Measurements from ENCODE around the gene TMEM229A.
"Not testable (repeated sequence)": the region's sequence is repeated elsewhere in the genome, so short reads cannot be mapped to it uniquely, and the experiment has no call there.

Gene TMEM229A

GRCh38 chr7:124031919-124032318 is 948 bp downstream of the TMEM229A start:
- DNase-seq, result no peak

GRCh38 chr7:124031406-124031805 is 1.5 kb downstream of the TMEM229A start:
- DNase-seq, result no peak

- DNase-seq, result no peak
Measured at GRCh38 chr7:124030964-124031363, 1.9 kb downstream of the TMEM229A start.

- DNase-seq, result peak; percentile 45
Measured at GRCh38 chr7:124029396-124030188, 3.3 kb downstream of the TMEM229A start.

GRCh38 chr7:124027236-124027635 is 5.6 kb downstream of the TMEM229A start:
- DNase-seq, result no peak

GRCh38 chr7:124024329-124024728 is 8.5 kb downstream of the TMEM229A start:
- not testable (repeated sequence) for DNase-seq

- DNase-seq, result no peak
Measured at GRCh38 chr7:124022551-124022950, 10.3 kb downstream of the TMEM229A start.

GRCh38 chr7:124020060-124020459 is 12.8 kb downstream of the TMEM229A start:
- no peak for DNase-seq

- DNase-seq, result no peak
Measured at GRCh38 chr7:124013306-124013705, 19.6 kb downstream of the TMEM229A start.

GRCh38 chr7:124012864-124013263 is 20.0 kb downstream of the TMEM229A start:
- DNase-seq, result no peak

- no peak for DNase-seq
Measured at GRCh38 chr7:124009321-124009720, 23.5 kb downstream of the TMEM229A start.

- DNase-seq, result not testable (repeated sequence)
Measured at GRCh38 chr7:124008296-124008695, 24.6 kb downstream of the TMEM229A start.

- DNase-seq, result no peak
Measured at GRCh38 chr7:123999703-124000102, 33.2 kb downstream of the TMEM229A start.

GRCh38 chr7:123998921-123999320 is 33.9 kb downstream of the TMEM229A start:
- no peak for DNase-seq

- no peak for DNase-seq
Measured at GRCh38 chr7:123996327-123996625, 36.6 kb downstream of the TMEM229A start.

- DNase-seq, result no peak
Measured at GRCh38 chr7:123995617-123996326, 37.1 kb downstream of the TMEM229A start.

GRCh38 chr7:123994449-123994848 is 38.4 kb downstream of the TMEM229A start:
- DNase-seq, result no peak

GRCh38 chr7:123993996-123994395 is 38.9 kb downstream of the TMEM229A start:
- no peak for DNase-seq

GRCh38 chr7:123992913-123993518 is 39.9 kb downstream of the TMEM229A start:
- DNase-seq, result no peak

GRCh38 chr7:123987445-123987844 is 45.4 kb downstream of the TMEM229A start:
- DNase-seq, result no peak
